Keratinocyte (primary cell): ENCODE results near the gene KLHL28. TPM values are rescaled to one million over a fixed set of nuclear protein-coding genes. Genes with fewer than 3 reads are reported as not detected.

Source experiments
- DNase-seq: peaks from one replicate; pipeline ENCODE4 v3.0.0-alpha.2; 2011; ENCODE audit warnings: low read depth, missing footprints, low spot score
- FAIRE-seq: peaks from 2 replicates; lab custom pipeline; 2011; peaks lifted over from hg19 to GRCh38; lab: Jason Lieb, UNC
- H2AFZ ChIP-seq: 2 replicates; pipeline ENCODE4 v1.6.0; 2012; ENCODE audit warnings: low read length, control low read depth, inconsistent platforms; ENCODE audit not compliant: control insufficient read depth
- H3K27ac ChIP-seq: 2 replicates; pipeline ENCODE4 v1.5.1; 2011; ENCODE audit warnings: low read length; ENCODE audit not compliant: control insufficient read depth, insufficient read depth
- H3K27me3 ChIP-seq: 3 replicates; pipeline ENCODE4 v1.6.0; 2011; ENCODE audit warnings: low read length; ENCODE audit not compliant: control insufficient read depth, insufficient read depth; ENCODE audit errors: extremely low read depth
- H3K36me3 ChIP-seq, 2 experiments: 2 replicates in 1 of 2; 3 replicates in 1 of 2; pipeline ENCODE4 v1.5.1; 2011; ENCODE audit warnings: low read length in 2 of 2, mild to moderate bottlenecking in 1 of 2; ENCODE audit not compliant: control insufficient read depth in 2 of 2, insufficient read depth in 2 of 2; ENCODE audit errors: extremely low read depth in 1 of 2
- H3K4me1 ChIP-seq: 3 replicates; pipeline ENCODE4 v1.5.1; 2011; ENCODE audit warnings: low read length; ENCODE audit not compliant: control insufficient read depth, insufficient read depth; ENCODE audit errors: extremely low read depth
- H3K4me2 ChIP-seq: 3 replicates; pipeline ENCODE4 v1.6.0; 2011; ENCODE audit warnings: low read depth, low read length; ENCODE audit not compliant: control insufficient read depth, insufficient read depth; ENCODE audit errors: extremely low read depth
- H3K4me3 ChIP-seq, 3 experiments: fragments of 200-600 bp in 1 of 3; sonication (generic) in 1 of 3; 2 replicates in 2 of 3; 3 replicates in 1 of 3; pipeline ENCODE4 v1.5.1; 2011 to 2016; ENCODE audit warnings: low read length in 3 of 3, mild to moderate bottlenecking in 3 of 3, control low read depth in 2 of 3, inconsistent platforms in 1 of 3, low read depth in 1 of 3, mixed read lengths in 1 of 3, mixed run types in 1 of 3, moderate library complexity in 1 of 3; ENCODE audit not compliant: control insufficient read depth in 2 of 3, insufficient read depth in 2 of 3; ENCODE audit errors: extremely low read depth in 1 of 3
- H3K79me2 ChIP-seq: 2 replicates; pipeline ENCODE4 v1.6.0; 2012; ENCODE audit warnings: low read length; ENCODE audit not compliant: control insufficient read depth, insufficient read depth
- H3K9ac ChIP-seq: 3 replicates; pipeline ENCODE4 v1.6.0; 2011; ENCODE audit warnings: low read length; ENCODE audit not compliant: control insufficient read depth, insufficient read depth; ENCODE audit errors: extremely low read depth
- H3K9me1 ChIP-seq: 3 replicates; pipeline ENCODE4 v1.6.0; 2011; ENCODE audit warnings: low read length; ENCODE audit not compliant: control insufficient read depth, insufficient read depth; ENCODE audit errors: extremely low read depth
- H3K9me3 ChIP-seq: 2 replicates; pipeline ENCODE4 v1.5.1; 2012; ENCODE audit warnings: low read depth, low read length; ENCODE audit not compliant: control insufficient read depth
- H4K20me1 ChIP-seq: 3 replicates; pipeline ENCODE4 v1.6.0; 2011; ENCODE audit warnings: low read length; ENCODE audit not compliant: control insufficient read depth, insufficient read depth; ENCODE audit errors: extremely low read depth
- EZH2 ChIP-seq: IDR thresholded peaks from one replicate; pipeline ENCODE4 v1.6.1; 2012; ENCODE audit warnings: inconsistent platforms, mild to moderate bottlenecking, low read length, moderate library complexity
- dilution Hi-C: fragments of 300-500 bp; cut with MboI; formaldehyde crosslinking; loops from one replicate; pipeline ENCODE4 v1.7.0; 2020; ENCODE audit warnings: low sequenced_read_pairs; ENCODE audit not compliant: extremely low pct_ligation_motif_present
- polyA plus RNA-seq, 5 experiments: library from polyadenylated mRNA; depleted of rRNA in 3 of 5; stranded (reverse) in 3 of 5; stranded (forward) in 1 of 5; unstranded in 1 of 5; fragments of >200 nt; gene quantifications; 1 replicate in 1 of 5; 2 replicates in 3 of 5; 3 replicates in 1 of 5; pipeline versions ENCODE4 v1.2.1 to v1.2.3, GENCODE V29; 2011 to 2012; ENCODE audit warnings: missing spikeins in 2 of 5, low read depth in 1 of 5, low replicate concordance in 1 of 5
- TF ChIP-seq, protein P1 (sequence below), 3 experiments: IDR thresholded peaks in 1 of 3; conservative IDR thresholded peaks in 1 of 3; optimal IDR thresholded peaks in 1 of 3; 2 replicates in 2 of 3; 3 replicates in 1 of 3; pipeline versions ENCODE3 to v1.5.1; 2011; ENCODE audit warnings: low read length in 3 of 3, mild to moderate bottlenecking in 3 of 3, moderate library complexity in 2 of 3, control low read depth in 1 of 3, inconsistent platforms in 1 of 3; ENCODE audit not compliant: insufficient read depth in 2 of 3; ENCODE audit errors: extremely low read depth in 1 of 3

KLHL28 gene
- polyA plus RNA-seq, 1 donor (not counting 4 experiments of a cell fraction or from before 2014, with no cell fraction given): 6.1 TPM

GRCh38 chr14:44981198-44981597 lies 19.5 kb upstream of the KLHL28 start:
- Histone ChIP-seq H3K4me1 (no peaks in the 10 kb centered on the region), H3K79me2 (peaks cover 7% of the 10 kb centered on the region), H3K4me2 (no peak overlapping the region), H3K27ac (no peak overlapping the region), H3K9me1 (no peaks in the 10 kb centered on the region), H2AFZ (no peak overlapping the region), H4K20me1 (no peaks in the 10 kb centered on the region), H3K4me3 (no peak overlapping the region), H3K27me3 (no peaks in the 10 kb centered on the region), H3K9ac (no peak overlapping the region), H3K36me3 (no peaks in the 10 kb centered on the region), H3K9me3 (no peaks in the 10 kb centered on the region)
- no peak for TF ChIP-seq EZH2
- TF ChIP-seq, protein P1, sequence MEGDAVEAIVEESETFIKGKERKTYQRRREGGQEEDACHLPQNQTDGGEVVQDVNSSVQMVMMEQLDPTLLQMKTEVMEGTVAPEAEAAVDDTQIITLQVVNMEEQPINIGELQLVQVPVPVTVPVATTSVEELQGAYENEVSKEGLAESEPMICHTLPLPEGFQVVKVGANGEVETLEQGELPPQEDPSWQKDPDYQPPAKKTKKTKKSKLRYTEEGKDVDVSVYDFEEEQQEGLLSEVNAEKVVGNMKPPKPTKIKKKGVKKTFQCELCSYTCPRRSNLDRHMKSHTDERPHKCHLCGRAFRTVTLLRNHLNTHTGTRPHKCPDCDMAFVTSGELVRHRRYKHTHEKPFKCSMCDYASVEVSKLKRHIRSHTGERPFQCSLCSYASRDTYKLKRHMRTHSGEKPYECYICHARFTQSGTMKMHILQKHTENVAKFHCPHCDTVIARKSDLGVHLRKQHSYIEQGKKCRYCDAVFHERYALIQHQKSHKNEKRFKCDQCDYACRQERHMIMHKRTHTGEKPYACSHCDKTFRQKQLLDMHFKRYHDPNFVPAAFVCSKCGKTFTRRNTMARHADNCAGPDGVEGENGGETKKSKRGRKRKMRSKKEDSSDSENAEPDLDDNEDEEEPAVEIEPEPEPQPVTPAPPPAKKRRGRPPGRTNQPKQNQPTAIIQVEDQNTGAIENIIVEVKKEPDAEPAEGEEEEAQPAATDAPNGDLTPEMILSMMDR (optimal IDR thresholded peaks at IDR 0.05 in 1 of 3, IDR thresholded peaks at IDR 0.05 in 1 of 3, conservative IDR thresholded peaks at IDR 0.05 in 1 of 3; ENCODE audit: extremely low read depth in 1 of 3, insufficient read depth in 2 of 3, low read length in 3 of 3): no peak
- FAIRE-seq (no peak), DNase-seq (no peak)
- dilution Hi-C loops: no loop called here

DNA sequence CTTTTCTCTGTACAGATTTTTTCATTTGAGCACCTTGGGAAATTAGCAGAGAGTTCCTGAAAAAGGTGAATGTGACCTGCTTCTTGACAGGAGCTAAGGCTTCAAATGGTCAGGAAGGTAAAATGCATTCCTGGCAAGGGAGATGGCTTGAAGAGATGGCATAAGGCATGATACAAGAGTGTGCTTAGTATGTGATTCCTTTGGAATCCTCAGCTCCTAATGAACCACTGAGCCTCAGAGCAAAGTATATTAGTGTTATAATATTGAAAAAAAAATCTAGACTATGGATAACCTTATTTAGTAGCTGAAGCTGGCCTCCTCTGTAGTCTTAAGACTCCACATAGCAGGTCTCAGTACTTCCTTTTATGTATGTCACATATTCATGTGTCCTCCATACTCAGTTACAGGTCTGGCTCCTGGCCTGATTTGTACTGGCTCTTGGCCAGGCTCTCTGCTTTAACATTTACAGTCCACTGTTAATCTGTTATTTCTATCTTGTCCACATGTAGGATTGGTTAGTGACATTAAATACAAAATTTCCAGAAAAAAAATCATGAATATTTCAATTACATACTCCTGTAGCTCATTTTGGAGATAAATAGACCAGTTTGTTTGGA lies 18.1 kb upstream of the KLHL28 start:
- H3K27me3 ChIP-seq: no peaks in the 10 kb centered on the region
- H3K9me3 ChIP-seq: no peaks in the 10 kb centered on the region
- H3K9me1 ChIP-seq: no peaks in the 10 kb centered on the region
- H4K20me1 ChIP-seq: no peaks in the 10 kb centered on the region
- dilution Hi-C loops: no loop called here
- FAIRE-seq (no peak), DNase-seq (no peak)
- no peaks in the 10 kb centered on the region for H3K4me1 ChIP-seq
- peaks cover 14% of the 10 kb centered on the region for H3K79me2 ChIP-seq
- H3K4me2 ChIP-seq: no peak overlapping the region
- H3K4me3 ChIP-seq: no peak overlapping the region
- TF ChIP-seq EZH2: no peak
- TF ChIP-seq, protein P1 (optimal IDR thresholded peaks at IDR 0.05 in 1 of 3, IDR thresholded peaks at IDR 0.05 in 1 of 3, conservative IDR thresholded peaks at IDR 0.05 in 1 of 3; ENCODE audit: extremely low read depth in 1 of 3, insufficient read depth in 2 of 3, low read length in 3 of 3): no peak
- H3K27ac ChIP-seq: no peak overlapping the region
- H3K36me3 ChIP-seq: no peaks in the 10 kb centered on the region
- no peak overlapping the region for H3K9ac ChIP-seq
- no peak overlapping the region for H2AFZ ChIP-seq
